GM12878 (cell line): Measurements from ENCODE around the gene TMEM192. TPM values are rescaled to one million over a fixed set of nuclear protein-coding genes. Genes with fewer than 3 reads are reported as not detected.

Source experiments
- ATAC-seq: fragments of 200-7000 bp; cut with Tn5 transposase; 3 replicates; pipeline ENCODE4 v1.9.1; 2020; ENCODE audit warnings: mild to moderate bottlenecking, moderate library complexity
- BruUV-seq: library from RNA; stranded (reverse); fragments of 400-500 nt; replicated peaks from 2 replicates; lab custom pipeline; 2021; lab: Mats Ljungman, UMichigan
- CTCF ChIA-PET: fragments of 300-600 bp; sonication (Branson Sonifier 250); formaldehyde crosslinking; extraction: SDS; loops from one replicate; lab custom pipeline; 2021; ENCODE audit warnings: inconsistent platforms; lab: Yijun Ruan, JAX
- POLR2A ChIA-PET: fragments of 350-600 bp; formaldehyde crosslinking; extraction: SDS; loops from one replicate; lab custom pipeline; 2021; ENCODE audit warnings: inconsistent platforms; lab: Charles Lee
- RAD21 ChIA-PET: fragments of 300-600 bp; sonication (Branson Sonifier 250); formaldehyde crosslinking; loops from one replicate; lab custom pipeline; 2023; ENCODE audit warnings: antibody characterized with exemption; ENCODE audit not compliant: unreplicated experiment; lab: Charles Lee
- SMC1A ChIA-PET: fragments of 300-600 bp; sonication (Branson Sonifier 250); formaldehyde crosslinking; loops from one replicate; lab custom pipeline; 2023; ENCODE audit not compliant: unreplicated experiment, uncharacterized antibody; lab: Charles Lee
- DNase-seq: peaks from one replicate; pipeline ENCODE4 v3.0.0-alpha.2; 2011; ENCODE audit warnings: low read depth, low spot score
- FAIRE-seq: peaks from 3 replicates; lab custom pipeline; 2011; peaks lifted over from hg19 to GRCh38; lab: Jason Lieb, UNC
- H2AFZ ChIP-seq: 2 replicates; pipeline ENCODE4 v1.6.0; 2011; ENCODE audit warnings: low read depth, low read length, control low read depth; ENCODE audit not compliant: control insufficient read depth
- H3K27ac ChIP-seq: 2 replicates; pipeline ENCODE4 v1.5.1; 2011; ENCODE audit warnings: control low read depth; ENCODE audit not compliant: control insufficient read depth, insufficient read depth
- H3K27me3 ChIP-seq, 2 experiments: replicated peaks in 1 of 2; 2 replicates each; pipeline versions ENCODE4 v1.6.0 to v1.6.1; 2011; ENCODE audit warnings: low read length in 1 of 2; ENCODE audit not compliant: control insufficient read depth in 2 of 2, insufficient read depth in 2 of 2
- H3K36me3 ChIP-seq, 2 experiments: 2 replicates each; pipeline ENCODE4 v1.5.1; 2011; ENCODE audit warnings: low read length in 1 of 2; ENCODE audit not compliant: control insufficient read depth in 2 of 2, insufficient read depth in 2 of 2
- H3K4me1 ChIP-seq: 2 replicates; pipeline ENCODE4 v1.6.1; 2011; ENCODE audit warnings: mild to moderate bottlenecking, low read length, moderate library complexity, mixed read lengths; ENCODE audit not compliant: control insufficient read depth, insufficient read depth
- H3K4me2 ChIP-seq: 2 replicates; pipeline ENCODE4 v1.6.0; 2011; ENCODE audit warnings: control low read depth; ENCODE audit not compliant: control insufficient read depth, insufficient read depth
- H3K4me3 ChIP-seq: fragments of 200-600 bp; sonication (generic); 2 replicates; pipeline ENCODE4 v1.5.1; 2016
- H3K79me2 ChIP-seq: 2 replicates; pipeline ENCODE4 v1.6.0; 2011; ENCODE audit warnings: low read length; ENCODE audit not compliant: control insufficient read depth, insufficient read depth
- H3K9ac ChIP-seq: 2 replicates; pipeline ENCODE4 v1.8.0; 2011; ENCODE audit warnings: low read length, control low read depth, mixed read lengths; ENCODE audit not compliant: control insufficient read depth, insufficient read depth
- H3K9me3 ChIP-seq: replicated peaks from 3 replicates; pipeline ENCODE4 v1.5.1; 2011; ENCODE audit warnings: mild to moderate bottlenecking, low read length; ENCODE audit not compliant: control insufficient read depth, insufficient read depth
- H4K20me1 ChIP-seq: 2 replicates; pipeline ENCODE4 v1.6.0; 2011; ENCODE audit not compliant: control insufficient read depth, insufficient read depth
- ATF2 ChIP-seq: IDR thresholded peaks from 2 replicates; pipeline ENCODE4 v1.6.1; 2012; ENCODE audit warnings: low read length, inconsistent platforms
- CEBPB ChIP-seq, 2 experiments: fragments of 150-350 bp in 1 of 2; IDR thresholded peaks; 2 replicates each; pipeline ENCODE4 v1.6.1; 2012 to 2014; ENCODE audit warnings: low read depth in 2 of 2, low read length in 2 of 2, borderline replicate concordance in 1 of 2, inconsistent platforms in 1 of 2
- CEBPZ ChIP-seq: fragments of 150-350 bp; IDR thresholded peaks from 2 replicates; pipeline ENCODE4 v1.6.1; 2016; ENCODE audit warnings: low read depth, low read length
- CHD1 ChIP-seq: IDR thresholded peaks from 2 replicates; pipeline ENCODE4 v1.6.1; 2012; ENCODE audit warnings: low read depth, low read length, improper control_type of control experiment
- CHD2 ChIP-seq: IDR thresholded peaks from 2 replicates; pipeline ENCODE4 v1.6.1; 2011; ENCODE audit warnings: low read depth, low read length, improper control_type of control experiment, borderline replicate concordance
- HDAC6 ChIP-seq: fragments of 200-600 bp; sonication (generic); IDR thresholded peaks from one replicate; pipeline ENCODE4 v1.8.0; 2017; ENCODE audit warnings: antibody characterized with exemption; ENCODE audit not compliant: unreplicated experiment
- HDGF ChIP-seq: fragments of 450-650 bp; IDR thresholded peaks from 2 replicates; pipeline ENCODE4 v1.6.1; 2016; ENCODE audit warnings: antibody characterized with exemption
- NRF1 ChIP-seq: conservative IDR thresholded peaks from 2 replicates; pipeline ENCODE4 v1.6.1; 2011; ENCODE audit warnings: mild to moderate bottlenecking, low read depth, low read length, improper control_type of control experiment
- SIN3A ChIP-seq: IDR thresholded peaks from 2 replicates; pipeline ENCODE4 v1.6.1; 2012; ENCODE audit warnings: low read depth, low read length, improper control_type of control experiment
- WGBS: methylation state at CpG from one replicate; pipeline ENCODE4 v1.1.6; 2016; ENCODE audit warnings: low lambda C conversion rate; ENCODE audit not compliant: insufficient replicate concordance, insufficient coverage; ENCODE audit errors: missing lambda C conversion rate; 5-methylcytosine and 5-hydroxymethylcytosine counted together
- in situ Hi-C: fragments of 300-500 bp; cut with MboI; formaldehyde crosslinking; loops from 9 replicates; pipeline ENCODE4 v1.14.3; 2018; ENCODE audit warnings: mixed read lengths
- intact Hi-C: fragments of 100-400 bp; cut with micrococcal nuclease; formaldehyde crosslinking; loops from one replicate; pipeline ENCODE4 v1.14.2; 2022; ENCODE audit not compliant: unreplicated experiment
- polyA plus RNA-seq, 11 experiments: library from polyadenylated mRNA; depleted of rRNA in 4 of 11; unstranded in 6 of 11; stranded (reverse) in 5 of 11; fragments of >200 nt; fragmentation: Nextera tagmentation in 4 of 11; fragmentation: Illumina TruSeq in 1 of 11; extraction: Ambion mirVana in 4 of 11; extraction: Trizol in 1 of 11; gene quantifications; 1 replicate in 1 of 11; 2 replicates in 10 of 11; pipeline versions ENCODE4 v1.2.1 to v1.2.3, GENCODE V29; 2011 to 2016; ENCODE audit warnings: inconsistent platforms in 2 of 11, missing spikeins in 2 of 11, low read depth in 1 of 11
- total RNA-seq, 4 experiments: library from RNA; depleted of rRNA in 3 of 4; stranded (reverse); fragments of >200 nt in 3 of 4; fragmentation: Illumina TruSeq in 1 of 4; extraction: Trizol in 1 of 4; gene quantifications; 2 replicates each; pipeline versions ENCODE4 v1.2.1 to v1.2.3, GENCODE V29; 2013 to 2021
- TF ChIP-seq, protein P1 (sequence below), 3 experiments: IDR thresholded peaks in 2 of 3; conservative IDR thresholded peaks in 1 of 3; 2 replicates each; pipeline ENCODE4 v1.5.1; 2011; ENCODE audit warnings: low read depth in 3 of 3, low read length in 3 of 3, mild to moderate bottlenecking in 3 of 3, control low read depth in 2 of 3, moderate library complexity in 2 of 3, inconsistent platforms in 1 of 3, mixed read lengths in 1 of 3; ENCODE audit not compliant: control insufficient read depth in 2 of 3, insufficient read depth in 1 of 3; ENCODE audit errors: extremely low read depth in 1 of 3

TMEM192 gene
- total and polyA plus RNA-seq, 10 of the 15 experiments (the other 5 are each of a cell fraction or from before 2014, with no cell fraction given), result 1.8 to 16.0 (median 10.0) TPM

- no peaks in the 10 kb centered on the region for H3K9me3 ChIP-seq
- no peaks in the 10 kb centered on the region for H3K36me3 ChIP-seq
- no peaks in the 10 kb centered on the region for H3K4me1 ChIP-seq
- FAIRE-seq (no peak), ATAC-seq (no peak), DNase-seq (no peak)
- H3K27ac ChIP-seq, result no peak overlapping the region
- RAD21 ChIA-PET, result no interaction called here
- no peak overlapping the region for H3K4me3 ChIP-seq
- no peak overlapping the region for H3K9ac ChIP-seq
- SMC1A ChIA-PET, result no interaction called here
- POLR2A ChIA-PET, result no interaction called here
- 92% methylated on average over 3 of the region's 3 CpGs for WGBS
- no peak overlapping the region for H3K4me2 ChIP-seq
- CTCF ChIA-PET, result no interaction called here
- no peaks in the 10 kb centered on the region for H4K20me1 ChIP-seq
- no peaks in the 10 kb centered on the region for H3K79me2 ChIP-seq
- intact Hi-C loops (no loop called here), in situ Hi-C loops (no loop called here)
- TF ChIP-seq CEBPB (IDR thresholded peaks at IDR 0.05; ENCODE audit: borderline replicate concordance in 1 of 2, low read depth in 2 of 2, low read length in 2 of 2), result no peak
- H3K27me3 ChIP-seq, result no peaks in the 10 kb centered on the region
- BruUV-seq, result no TSS peak
- no peak overlapping the region for H2AFZ ChIP-seq
Observed at GRCh38 chr4:165150545-165150944, 37.9 kb upstream of the TMEM192 start.

GRCh38 chr4:165138843-165139242 is 26.2 kb upstream of the TMEM192 start:
- no peak overlapping the region for H3K27ac ChIP-seq
- H3K36me3 ChIP-seq, result no peaks in the 10 kb centered on the region
- no peaks in the 10 kb centered on the region for H3K9me3 ChIP-seq
- no peaks in the 10 kb centered on the region for H3K27me3 ChIP-seq
- FAIRE-seq, result no peak
- H2AFZ ChIP-seq, result no peak overlapping the region
- BruUV-seq, result no TSS peak
- no peaks in the 10 kb centered on the region; the same call in 1 of the 2 replicates for H3K4me1 ChIP-seq
- no peaks in the 10 kb centered on the region for H3K79me2 ChIP-seq
- H3K9ac ChIP-seq, result no peak overlapping the region
- in situ Hi-C loops (loop anchor here (25.0 kb wide), 1 partner anchor 948 kb away; no protein-coding TSS in a partner anchor), intact Hi-C loops (no loop called here)
- H4K20me1 ChIP-seq, result no peaks in the 10 kb centered on the region
- no peak overlapping the region for H3K4me2 ChIP-seq
- 70% methylated on average over 3 of the region's 3 CpGs for WGBS
- ATAC-seq, result no peak
- DNase-seq, result no peak
- POLR2A ChIA-PET, result no interaction called here
- RAD21 ChIA-PET, result interaction anchor here (0.7 kb wide), 1 partner anchor 155 kb away, joined by 3 read pairs; no protein-coding TSS in a partner anchor
- no peak overlapping the region for H3K4me3 ChIP-seq
- SMC1A ChIA-PET, result no interaction called here
- CTCF ChIA-PET, result interaction anchor here (0.9 to 1.5 kb wide), 2 partner anchors 8 to 207 kb away, joined by 3 to 4 read pairs; no protein-coding TSS in a partner anchor
- TF ChIP-seq ATF2 (no peak), HDAC6 (no peak), HDGF (no peak), SIN3A (no peak), CHD2 (no peak), CHD1 (no peak), NRF1 (no peak), CEBPZ (no peak)
- TF ChIP-seq, protein P1, sequence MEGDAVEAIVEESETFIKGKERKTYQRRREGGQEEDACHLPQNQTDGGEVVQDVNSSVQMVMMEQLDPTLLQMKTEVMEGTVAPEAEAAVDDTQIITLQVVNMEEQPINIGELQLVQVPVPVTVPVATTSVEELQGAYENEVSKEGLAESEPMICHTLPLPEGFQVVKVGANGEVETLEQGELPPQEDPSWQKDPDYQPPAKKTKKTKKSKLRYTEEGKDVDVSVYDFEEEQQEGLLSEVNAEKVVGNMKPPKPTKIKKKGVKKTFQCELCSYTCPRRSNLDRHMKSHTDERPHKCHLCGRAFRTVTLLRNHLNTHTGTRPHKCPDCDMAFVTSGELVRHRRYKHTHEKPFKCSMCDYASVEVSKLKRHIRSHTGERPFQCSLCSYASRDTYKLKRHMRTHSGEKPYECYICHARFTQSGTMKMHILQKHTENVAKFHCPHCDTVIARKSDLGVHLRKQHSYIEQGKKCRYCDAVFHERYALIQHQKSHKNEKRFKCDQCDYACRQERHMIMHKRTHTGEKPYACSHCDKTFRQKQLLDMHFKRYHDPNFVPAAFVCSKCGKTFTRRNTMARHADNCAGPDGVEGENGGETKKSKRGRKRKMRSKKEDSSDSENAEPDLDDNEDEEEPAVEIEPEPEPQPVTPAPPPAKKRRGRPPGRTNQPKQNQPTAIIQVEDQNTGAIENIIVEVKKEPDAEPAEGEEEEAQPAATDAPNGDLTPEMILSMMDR (IDR thresholded peaks at IDR 0.05 in 2 of 3, conservative IDR thresholded peaks at IDR 0.05 in 1 of 3; ENCODE audit: control insufficient read depth in 2 of 3, extremely low read depth in 1 of 3, insufficient read depth in 1 of 3, low read depth in 3 of 3, low read length in 3 of 3), result no peak
